ENCODE data around the gene FAM78B. TPM values are rescaled to one million over a fixed set of nuclear protein-coding genes. Genes with fewer than 3 reads are reported as not detected.

FAM78B gene
- total and polyA plus RNA-seq, 10 of the 15 experiments (the other 5 are each of a cell fraction or from before 2014, with no cell fraction given) = 0.10 to 4.9 (median 1.6) TPM

GRCh38 chr1:166164995-166165660 is 1.7 kb downstream of the FAM78B start:
- Histone ChIP-seq H3K36me3 (ENCODE audit: control insufficient read depth in 2 of 2, insufficient read depth in 2 of 2, low read length in 1 of 2) (no peaks in the 10 kb centered on the region), H2AFZ (ENCODE audit: control insufficient read depth, low read depth, low read length) (no peak overlapping the region), H3K27ac (ENCODE audit: control insufficient read depth, insufficient read depth) (no peak overlapping the region), H3K9me3 (replicated peaks; ENCODE audit: control insufficient read depth, insufficient read depth, low read length) (no peaks in the 10 kb centered on the region), H3K79me2 (ENCODE audit: control insufficient read depth, insufficient read depth, low read length) (no peaks in the 10 kb centered on the region), H3K4me2 (ENCODE audit: control insufficient read depth, insufficient read depth) (peak overlapping the region; percentile 70), H3K9ac (ENCODE audit: control insufficient read depth, insufficient read depth, low read length) (no peak overlapping the region), H3K4me1 (ENCODE audit: control insufficient read depth, insufficient read depth, low read length) (peaks cover 22% of the 10 kb centered on the region), H4K20me1 (ENCODE audit: control insufficient read depth, insufficient read depth) (no peaks in the 10 kb centered on the region), H3K4me3 (peak overlapping the region; percentile 66), H3K27me3 (replicated peaks in 1 of 2; ENCODE audit: control insufficient read depth in 2 of 2, insufficient read depth in 2 of 2, low read length in 1 of 2) (no peaks in the 10 kb centered on the region; a peak in 1 of 4 replicates)
- ChIA-PET SMC1A (ENCODE audit: uncharacterized antibody, unreplicated experiment) (interaction anchor here (0.8 to 1.8 kb wide), 9 partner anchors 17 to 268 kb away, joined by 3 to 5 read pairs (median 4); no protein-coding TSS in a partner anchor), CTCF (interaction anchor here (0.6 to 2.5 kb wide), 18 partner anchors 8 to 564 kb away, joined by 3 to 6 read pairs (median 3); no protein-coding TSS in a partner anchor), POLR2A (no interaction called here), RAD21 (ENCODE audit: unreplicated experiment) (interaction anchor here (0.8 to 1.6 kb wide), 10 partner anchors 9 to 314 kb away, joined by 3 to 8 read pairs (median 3); no protein-coding TSS in a partner anchor)
- in situ Hi-C loops (cut with MboI) (no loop called here), intact Hi-C loops (cut with micrococcal nuclease; ENCODE audit: unreplicated experiment) (loop anchor here (2.0 to 10.0 kb wide), 5 partner anchors 78 to 570 kb away; no protein-coding TSS in a partner anchor)
- ATAC-seq = peak; percentile 29
- no peak for DNase-seq (ENCODE audit: low read depth, low spot score)
- no peak for FAIRE-seq
- BruUV-seq (replicated peaks) = no TSS peak
- 2% methylated on average over 53 of the region's 56 CpGs for WGBS (ENCODE audit: insufficient coverage, insufficient replicate concordance, low lambda C conversion rate, missing lambda C conversion rate)
- TF ChIP-seq RAD21 (IDR thresholded peaks at IDR 0.05; ENCODE audit: insufficient read depth, low read depth, low read length) = peak; percentile 28; the same call in 1 of the 2 replicates
- peak; percentile 31; the same call in 1 of the 2 replicates for TF ChIP-seq NKRF (conservative IDR thresholded peaks at IDR 0.05)
- no peak for TF ChIP-seq CHD4 (IDR thresholded peaks at IDR 0.05)
- TF ChIP-seq SMC3 (IDR thresholded peaks at IDR 0.05; ENCODE audit: borderline replicate concordance, low read length) = peak; percentile 37; the same call in 1 of the 2 replicates
- no peak for TF ChIP-seq ASH2L (IDR thresholded peaks at IDR 0.05; ENCODE audit: borderline replicate concordance, low read depth)
- TF ChIP-seq PRDM15 (CRISPR knock-in tag; IDR thresholded peaks at IDR 0.05) = no peak
- no peak for TF ChIP-seq E4F1 (IDR thresholded peaks at IDR 0.05; ENCODE audit: borderline replicate concordance, partially characterized antibody)
- no peak for TF ChIP-seq MEF2A (IDR thresholded peaks at IDR 0.05; ENCODE audit: insufficient read depth, low read depth, low read length)
- TF ChIP-seq CTCF (IDR thresholded peaks at IDR 0.05 in 2 of 3, conservative IDR thresholded peaks at IDR 0.05 in 1 of 3; ENCODE audit: control insufficient read depth in 2 of 3, extremely low read depth in 1 of 3, insufficient read depth in 1 of 3, low read depth in 3 of 3, low read length in 3 of 3) = peak; percentile 25 to 50 (median 44); a peak in 4 of 6 replicates
- peak; percentile 99 for TF ChIP-seq HDAC6 (IDR thresholded peaks at IDR 0.05; ENCODE audit: unreplicated experiment)
- peak; percentile 29; the same call in 1 of the 2 replicates for TF ChIP-seq IKZF1 (conservative IDR thresholded peaks at IDR 0.05)

Data from GM12878 (cell line).